Activated CD4-positive, alpha-beta T cell treated with anti-CD3 and anti-CD28 coated beads, Interleukin-2, amount 10 ng/mL, durations not matched to agents 7 days and 5 days (primary cell): ENCODE results near the gene CMTR2. TPM values are rescaled to one million over a fixed set of nuclear protein-coding genes. Genes with fewer than 3 reads are reported as not detected.

ENCODE experiments used
- CTCF ChIA-PET: fragments of 350-600 bp; sonication (Branson Sonifier 250); formaldehyde crosslinking; loops from one replicate; lab custom pipeline; 2021; ENCODE audit warnings: antibody characterized with exemption; lab: Charles Lee
- POLR2A ChIA-PET: fragments of 350-600 bp; sonication (Branson Sonifier 250); formaldehyde crosslinking; loops from one replicate; lab custom pipeline; 2021; ENCODE audit warnings: antibody characterized with exemption; lab: Charles Lee
- DNase-seq: peaks from one replicate; pipeline ENCODE4 v3.0.0-alpha.2; 2020
- H3K27ac Mint-ChIP-seq: one replicate; pipeline ENCODE4 v1.8.0; 2021; ENCODE audit warnings: mild to moderate bottlenecking, moderate library complexity, mixed read lengths
- H3K27me3 Mint-ChIP-seq: one replicate; pipeline ENCODE4 v1.8.0; 2021; ENCODE audit warnings: mixed read lengths
- H3K36me3 Mint-ChIP-seq: one replicate; pipeline ENCODE4 v1.8.0; 2021; ENCODE audit warnings: low read depth, mixed read lengths
- H3K4me1 Mint-ChIP-seq: one replicate; pipeline ENCODE4 v1.8.0; 2021; ENCODE audit warnings: mixed read lengths
- H3K4me3 Mint-ChIP-seq: one replicate; pipeline ENCODE4 v1.8.0; 2021; ENCODE audit warnings: mild to moderate bottlenecking, moderate library complexity, mixed read lengths
- H3K9me3 Mint-ChIP-seq: one replicate; pipeline ENCODE4 v1.8.0; 2021; ENCODE audit warnings: mixed read lengths
- total RNA-seq, 2 experiments: library from RNA; stranded (reverse); gene quantifications; one replicate each; pipeline ENCODE4 v1.2.3, GENCODE V29; 2021

CMTR2 gene
- total RNA-seq, 2 experiments from 2014 or later: 24.2 to 25.7 TPM

DNA sequence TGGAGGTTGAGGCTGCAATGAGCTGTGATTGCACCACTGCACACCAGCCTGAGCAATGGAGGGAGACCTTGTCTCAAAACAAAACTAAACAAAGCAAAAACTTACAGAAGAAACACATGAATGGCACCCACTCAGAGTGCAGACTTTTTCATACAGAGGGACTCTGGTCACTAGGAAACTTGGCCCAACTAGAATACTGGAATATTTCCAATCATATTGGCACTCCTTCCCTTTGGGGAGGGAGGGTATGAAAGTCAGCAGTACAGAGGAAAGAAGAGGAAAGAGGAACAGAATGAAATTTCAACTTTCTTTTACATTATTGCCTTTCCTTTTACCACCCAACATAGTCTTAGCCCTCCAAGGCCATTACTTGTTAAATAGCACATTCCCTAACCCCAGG is 28.2 kb downstream of the CMTR2 start:
- DNase-seq: no peak
- no peaks in the 10 kb centered on the region for H3K9me3 Mint-ChIP-seq
- ChIA-PET POLR2A (no interaction called here), CTCF (interaction anchor here (0.6 kb wide), 1 partner anchor 1700 kb away, joined by 3 read pairs; no protein-coding TSS in a partner anchor)
- no peaks in the 10 kb centered on the region for H3K36me3 Mint-ChIP-seq
- peaks cover 21% of the 10 kb centered on the region for H3K27me3 Mint-ChIP-seq
- H3K4me3 Mint-ChIP-seq: no peak overlapping the region
- H3K4me1 Mint-ChIP-seq: peaks cover 4% of the 10 kb centered on the region
- no peak overlapping the region for H3K27ac Mint-ChIP-seq

DNA sequence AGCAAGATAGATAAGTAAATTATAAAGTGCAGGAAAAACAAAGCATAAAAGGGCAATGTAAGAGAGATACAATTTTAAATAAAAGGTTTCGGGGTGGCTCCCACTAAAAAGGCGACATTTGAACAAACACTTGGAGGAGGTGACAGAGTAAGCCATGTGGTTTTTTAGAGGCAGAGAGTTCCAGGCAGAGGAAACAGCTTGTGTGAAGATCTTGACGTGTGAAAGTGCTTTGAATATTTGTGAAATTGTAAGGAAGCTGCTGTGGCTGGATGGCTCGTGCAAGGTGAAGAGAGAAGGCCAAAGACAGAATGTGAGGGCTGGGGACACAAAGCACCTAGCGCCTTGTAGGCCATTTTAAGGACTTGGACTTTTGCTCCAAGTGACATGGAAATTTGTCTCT is 30.1 kb downstream of the CMTR2 start:
- POLR2A ChIA-PET: no interaction called here

DNA sequence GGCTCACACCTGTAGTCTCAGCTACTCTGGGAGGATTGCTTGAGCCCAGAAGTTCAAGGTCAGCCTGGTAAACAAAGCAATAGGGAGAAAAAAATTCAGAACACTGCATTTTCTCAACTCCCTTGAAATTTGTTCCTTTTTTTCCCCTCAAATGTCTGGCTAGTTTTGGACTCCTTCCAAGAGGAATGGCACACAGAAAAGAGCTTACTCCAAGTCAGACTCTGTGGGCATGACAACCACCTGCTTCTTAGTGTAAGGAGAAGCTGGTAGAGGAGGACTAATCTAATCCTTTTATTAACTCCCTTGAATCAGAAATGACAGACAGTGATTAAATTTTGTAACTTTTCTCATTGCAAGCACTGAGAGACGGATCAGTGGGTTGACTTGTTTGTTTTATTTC is 30.8 kb downstream of the CMTR2 start:
- H3K9me3 Mint-ChIP-seq: no peaks in the 10 kb centered on the region
- H3K27me3 Mint-ChIP-seq: peaks cover 21% of the 10 kb centered on the region
- DNase-seq: no peak
- H3K4me1 Mint-ChIP-seq: peaks cover 4% of the 10 kb centered on the region
- no peak overlapping the region for H3K4me3 Mint-ChIP-seq
- H3K36me3 Mint-ChIP-seq: no peaks in the 10 kb centered on the region
- ChIA-PET POLR2A (no interaction called here), CTCF (no interaction called here)
- no peak overlapping the region for H3K27ac Mint-ChIP-seq

More for the DNA sequence above, 30.1 kb downstream of the CMTR2 start:
- no peak overlapping the region for H3K4me3 Mint-ChIP-seq
- CTCF ChIA-PET: no interaction called here
- peaks cover 4% of the 10 kb centered on the region for H3K4me1 Mint-ChIP-seq
- no peaks in the 10 kb centered on the region for H3K9me3 Mint-ChIP-seq
- H3K36me3 Mint-ChIP-seq: no peaks in the 10 kb centered on the region
- DNase-seq: no peak
- H3K27ac Mint-ChIP-seq: peak overlapping the region; percentile 3
- H3K27me3 Mint-ChIP-seq: peaks cover 21% of the 10 kb centered on the region

DNA sequence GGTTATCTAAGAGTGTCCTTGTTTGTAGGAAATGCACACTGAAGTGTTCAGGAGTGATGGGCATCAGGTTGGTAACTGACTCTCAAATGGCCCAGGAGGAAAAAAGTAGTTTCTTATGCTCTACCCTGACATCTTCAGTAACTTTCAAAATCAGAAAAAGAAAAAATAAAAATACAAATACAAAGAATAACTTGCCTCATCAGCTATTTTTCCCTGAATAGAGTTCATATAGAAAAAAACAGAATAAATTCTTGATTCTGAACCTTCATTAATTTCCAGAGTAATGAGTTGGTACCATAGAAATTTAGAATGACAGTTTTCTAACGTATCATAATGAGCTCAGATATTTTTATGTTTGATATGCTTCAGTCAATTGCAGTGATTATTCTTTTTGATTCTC is 31.4 kb downstream of the CMTR2 start:
- Mint-ChIP-seq H3K9me3 (no peaks in the 10 kb centered on the region), H3K4me1 (peaks cover 4% of the 10 kb centered on the region), H3K27me3 (peaks cover 21% of the 10 kb centered on the region), H3K36me3 (no peaks in the 10 kb centered on the region), H3K4me3 (no peak overlapping the region), H3K27ac (no peak overlapping the region)
- ChIA-PET POLR2A (no interaction called here), CTCF (no interaction called here)
- DNase-seq: no peak

DNA sequence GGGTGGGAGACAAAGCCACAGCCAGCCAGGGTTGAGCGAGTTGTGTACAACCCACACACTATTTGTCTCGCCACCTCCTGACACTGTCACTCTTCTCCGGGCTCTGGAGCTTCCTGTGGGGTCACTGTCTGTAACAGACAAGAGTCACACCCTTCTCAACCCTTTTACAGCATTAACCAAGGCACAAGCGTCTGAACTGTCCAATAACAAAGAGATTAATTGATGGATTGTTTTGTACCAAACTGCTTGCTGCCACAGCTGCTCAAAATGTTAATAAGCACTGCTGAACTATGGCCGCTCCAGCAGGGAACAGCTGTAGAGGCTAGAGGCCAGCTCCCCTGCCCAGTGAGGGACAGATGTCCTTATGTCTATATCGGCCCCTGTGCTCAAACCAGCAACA is 33.5 kb downstream of the CMTR2 start:
- DNase-seq: no peak
- POLR2A ChIA-PET: no interaction called here
- no peak overlapping the region for H3K27ac Mint-ChIP-seq
- CTCF ChIA-PET: interaction anchor here (0.5 kb wide), 1 partner anchor 64 kb away, joined by 3 read pairs; no protein-coding TSS in a partner anchor
- no peaks in the 10 kb centered on the region for H3K9me3 Mint-ChIP-seq
- H3K4me3 Mint-ChIP-seq: no peak overlapping the region
- H3K36me3 Mint-ChIP-seq: no peaks in the 10 kb centered on the region
- peaks cover 19% of the 10 kb centered on the region for H3K27me3 Mint-ChIP-seq
- peaks cover 4% of the 10 kb centered on the region for H3K4me1 Mint-ChIP-seq

DNA sequence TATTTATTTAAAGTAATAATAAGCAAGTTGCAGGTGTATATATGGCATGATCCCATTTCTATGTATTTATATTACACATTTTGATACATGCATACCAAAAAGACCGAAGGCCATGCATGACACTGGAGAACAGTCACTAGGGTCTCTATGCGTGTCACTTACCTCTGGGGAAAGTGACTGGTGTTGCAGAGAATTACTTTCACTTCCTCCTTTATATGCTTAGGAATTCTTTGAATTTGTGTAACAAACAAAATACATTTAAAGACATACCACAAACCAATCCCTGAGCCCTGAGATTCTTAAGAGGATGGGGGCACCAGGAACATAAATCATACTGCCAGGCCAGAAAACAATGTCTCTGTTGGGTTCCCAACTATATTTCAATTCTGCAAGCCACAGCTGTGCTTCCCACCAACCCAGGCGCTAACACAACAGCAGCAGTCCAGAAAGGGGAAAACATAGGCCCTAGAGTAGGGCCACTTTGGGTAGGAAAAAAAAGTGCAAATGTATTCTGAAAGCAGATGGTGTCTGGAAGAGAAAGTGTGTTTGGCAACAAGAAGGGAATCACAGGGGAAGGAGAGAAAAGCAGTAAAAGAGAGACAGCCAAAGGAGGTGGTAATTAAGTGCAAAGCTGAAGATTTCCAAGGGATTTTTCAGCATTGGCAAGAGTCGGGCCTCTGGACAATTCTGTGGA is 34.2 kb downstream of the CMTR2 start:
- no peak for DNase-seq
- Mint-ChIP-seq H3K4me1 (peaks cover 4% of the 10 kb centered on the region), H3K4me3 (no peak overlapping the region), H3K27ac (no peak overlapping the region), H3K9me3 (no peaks in the 10 kb centered on the region), H3K27me3 (peaks cover 19% of the 10 kb centered on the region), H3K36me3 (no peaks in the 10 kb centered on the region)
- ChIA-PET POLR2A (no interaction called here), CTCF (no interaction called here)

DNA sequence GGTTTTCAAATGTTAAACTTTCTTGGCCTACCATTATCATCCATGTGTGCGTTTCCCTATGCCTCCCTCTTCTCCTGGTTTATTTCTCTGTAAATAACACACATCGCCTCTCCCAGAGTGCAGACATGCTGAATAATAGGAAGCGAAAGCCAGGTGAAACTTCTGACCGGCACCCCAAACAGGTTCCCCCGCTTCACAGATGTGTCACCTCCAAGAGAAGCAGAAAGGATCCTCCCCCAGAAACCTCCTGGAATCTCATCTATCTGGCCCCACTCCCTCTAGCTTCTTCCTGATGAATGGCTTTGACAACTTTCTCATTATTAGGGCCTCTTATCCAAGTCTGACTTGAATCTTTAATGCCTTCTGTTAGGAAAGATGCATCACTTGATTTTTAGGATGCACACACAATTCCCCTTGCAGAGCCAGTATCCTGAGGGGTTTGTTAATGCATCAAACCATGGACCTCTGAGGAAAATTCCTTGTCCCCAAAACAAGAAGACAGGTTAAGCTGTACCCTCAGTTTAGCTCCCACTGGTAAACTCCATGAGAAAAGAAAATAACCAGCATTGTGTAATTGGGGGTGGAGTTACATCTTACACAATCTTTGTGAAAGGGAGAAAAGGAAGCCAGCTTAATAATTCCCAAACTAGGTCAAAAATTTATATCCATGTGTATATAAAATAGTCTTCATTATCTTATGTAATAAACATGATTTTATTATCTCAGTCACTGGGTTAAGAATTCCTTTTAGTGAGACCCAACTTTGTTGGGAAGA is 38.6 kb downstream of the CMTR2 start:
- POLR2A ChIA-PET: no interaction called here
- H3K4me3 Mint-ChIP-seq: no peak overlapping the region
- no peaks in the 10 kb centered on the region for H3K4me1 Mint-ChIP-seq
- H3K27me3 Mint-ChIP-seq: peaks cover 2% of the 10 kb centered on the region
- CTCF ChIA-PET: no interaction called here
- no peaks in the 10 kb centered on the region for H3K9me3 Mint-ChIP-seq
- DNase-seq: no peak
- H3K36me3 Mint-ChIP-seq: no peaks in the 10 kb centered on the region
- H3K27ac Mint-ChIP-seq: no peak overlapping the region

DNA sequence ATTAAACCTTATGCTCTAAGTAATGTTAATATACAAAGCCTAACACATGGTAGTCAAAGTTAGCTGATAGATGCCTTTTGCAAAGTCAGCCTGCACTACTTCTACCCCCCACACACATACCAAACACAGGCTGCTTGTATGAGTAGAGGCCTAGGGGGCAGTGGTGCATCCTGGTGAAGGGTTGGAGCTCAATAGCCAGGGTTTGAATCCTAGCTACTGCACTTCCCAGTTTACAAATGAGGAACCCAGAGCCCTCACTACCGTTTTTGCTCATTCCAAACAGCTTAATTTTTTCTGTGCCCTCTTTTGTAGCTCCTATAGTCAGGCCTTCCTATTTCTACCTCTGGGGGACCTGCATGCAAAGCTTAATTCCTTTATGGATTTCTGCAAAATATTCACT is 39.8 kb downstream of the CMTR2 start:
- ChIA-PET CTCF (no interaction called here), POLR2A (no interaction called here)
- no peaks in the 10 kb centered on the region for H3K4me1 Mint-ChIP-seq
- no peak overlapping the region for H3K27ac Mint-ChIP-seq
- H3K36me3 Mint-ChIP-seq: no peaks in the 10 kb centered on the region
- no peak for DNase-seq
- H3K27me3 Mint-ChIP-seq: peaks cover 2% of the 10 kb centered on the region
- H3K9me3 Mint-ChIP-seq: no peaks in the 10 kb centered on the region
- no peak overlapping the region for H3K4me3 Mint-ChIP-seq

DNA sequence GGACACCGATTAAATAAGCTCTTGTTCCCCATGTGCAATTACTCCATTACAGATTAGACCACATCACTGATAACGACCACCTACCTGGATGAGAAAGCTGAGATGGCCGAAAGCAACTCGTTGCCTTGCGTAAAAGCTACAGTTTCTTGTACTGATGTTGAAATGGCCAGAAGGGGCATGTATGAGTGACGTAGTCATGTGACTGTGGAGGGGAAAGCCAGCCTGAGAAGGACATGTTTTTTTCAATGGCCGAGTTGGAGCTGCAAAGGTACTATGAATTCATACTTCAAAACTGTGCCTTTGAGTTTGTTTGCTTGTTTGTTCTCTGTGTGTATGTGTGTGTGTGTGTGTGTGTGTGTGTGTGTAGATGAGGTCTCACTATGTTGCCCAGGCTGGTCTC is 41.7 kb downstream of the CMTR2 start:
- CTCF ChIA-PET: no interaction called here
- no peak overlapping the region for H3K4me3 Mint-ChIP-seq
- peaks cover 2% of the 10 kb centered on the region for H3K27me3 Mint-ChIP-seq
- POLR2A ChIA-PET: no interaction called here
- no peaks in the 10 kb centered on the region for H3K9me3 Mint-ChIP-seq
- no peak overlapping the region for H3K27ac Mint-ChIP-seq
- no peaks in the 10 kb centered on the region for H3K4me1 Mint-ChIP-seq
- H3K36me3 Mint-ChIP-seq: no peaks in the 10 kb centered on the region
- DNase-seq: no peak

DNA sequence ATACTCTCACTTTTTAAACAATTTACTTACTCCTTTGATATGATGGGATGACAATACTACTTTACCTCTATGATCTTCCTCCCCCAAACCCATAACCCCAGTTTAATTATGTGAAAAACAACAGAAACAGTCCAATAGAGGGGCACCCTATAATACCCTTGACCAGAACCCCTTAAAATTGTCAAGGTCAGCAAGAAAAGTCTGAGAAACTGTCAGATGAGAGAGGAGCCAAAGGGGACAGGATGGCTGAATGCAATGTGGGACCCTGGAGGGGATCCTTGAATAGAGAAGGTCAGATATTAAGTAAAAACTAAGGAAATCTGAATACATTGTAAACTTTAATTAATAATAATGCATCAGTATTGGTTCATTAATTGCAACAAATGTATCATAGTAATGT is 42.9 kb downstream of the CMTR2 start:
- no peak overlapping the region for H3K4me3 Mint-ChIP-seq
- ChIA-PET POLR2A (no interaction called here), CTCF (no interaction called here)
- DNase-seq: no peak
- peaks cover 2% of the 10 kb centered on the region for H3K27me3 Mint-ChIP-seq
- H3K36me3 Mint-ChIP-seq: no peaks in the 10 kb centered on the region
- H3K27ac Mint-ChIP-seq: no peak overlapping the region
- no peaks in the 10 kb centered on the region for H3K4me1 Mint-ChIP-seq
- H3K9me3 Mint-ChIP-seq: no peaks in the 10 kb centered on the region

DNA sequence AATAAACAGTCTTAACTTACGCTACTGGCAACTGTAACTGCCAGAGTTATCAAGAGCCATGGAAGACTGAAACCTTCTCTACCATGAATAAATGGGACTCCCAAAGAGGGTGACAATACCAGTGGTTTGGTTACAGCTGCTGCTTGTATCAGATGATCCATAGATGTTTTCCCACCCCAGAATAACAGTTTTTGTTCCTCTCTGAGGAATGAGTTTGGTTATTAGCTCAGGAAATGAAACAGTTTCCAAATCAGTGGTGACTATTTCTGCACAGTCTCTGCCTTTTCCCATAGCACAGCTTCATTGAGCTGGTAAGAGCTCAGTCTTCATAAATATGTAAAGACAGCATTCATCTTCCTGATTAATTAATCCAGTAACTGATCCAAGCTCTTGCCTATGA is 44.7 kb downstream of the CMTR2 start:
- Mint-ChIP-seq H3K27me3 (peaks cover 4% of the 10 kb centered on the region), H3K9me3 (no peaks in the 10 kb centered on the region), H3K4me1 (no peaks in the 10 kb centered on the region), H3K4me3 (no peak overlapping the region), H3K36me3 (no peaks in the 10 kb centered on the region), H3K27ac (no peak overlapping the region)
- ChIA-PET CTCF (no interaction called here), POLR2A (no interaction called here)
- no peak for DNase-seq

DNA sequence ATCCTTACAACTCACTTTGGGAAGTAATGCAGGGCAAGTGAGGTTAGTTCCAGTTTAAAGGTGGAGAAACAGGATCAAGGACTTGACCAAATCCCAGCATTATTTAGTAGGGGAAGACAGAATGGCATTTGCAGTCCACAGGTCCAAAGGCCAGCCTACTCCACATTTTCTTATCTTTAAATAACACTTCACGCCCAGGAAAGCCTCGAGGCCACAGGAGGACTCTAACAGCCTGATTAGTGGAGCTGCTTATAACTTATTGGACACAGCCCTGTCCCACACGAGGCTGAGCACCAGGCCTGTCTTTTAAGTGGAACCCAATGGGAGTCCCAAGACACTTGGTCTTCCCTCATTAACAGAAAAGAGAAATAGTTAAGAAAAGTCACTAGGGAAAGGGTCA is 46.6 kb downstream of the CMTR2 start:
- peaks cover 4% of the 10 kb centered on the region for H3K27me3 Mint-ChIP-seq
- no peak overlapping the region for H3K4me3 Mint-ChIP-seq
- no peaks in the 10 kb centered on the region for H3K4me1 Mint-ChIP-seq
- H3K27ac Mint-ChIP-seq: no peak overlapping the region
- no peak for DNase-seq
- POLR2A ChIA-PET: no interaction called here
- CTCF ChIA-PET: no interaction called here
- H3K36me3 Mint-ChIP-seq: no peaks in the 10 kb centered on the region
- no peaks in the 10 kb centered on the region for H3K9me3 Mint-ChIP-seq

DNA sequence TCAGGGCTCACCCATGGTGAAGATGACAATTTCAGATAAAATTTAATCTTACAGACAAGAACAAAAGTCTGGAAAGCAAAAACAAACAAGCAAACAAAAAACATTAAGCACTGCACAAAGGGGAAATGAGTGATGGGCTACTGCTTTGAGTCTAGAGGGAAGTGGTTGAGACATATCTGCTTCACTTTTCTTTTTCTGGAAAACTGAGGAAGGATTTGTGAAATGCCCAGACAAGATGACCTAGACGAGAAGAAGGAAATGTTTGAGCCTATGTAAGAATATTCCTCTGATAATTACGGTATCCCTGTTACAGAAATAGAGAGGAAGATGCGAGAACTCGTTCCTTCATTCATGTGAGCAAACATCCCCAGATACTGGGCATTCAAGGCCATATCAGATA is 47.2 kb downstream of the CMTR2 start:
- ChIA-PET CTCF (no interaction called here), POLR2A (no interaction called here)
- no peaks in the 10 kb centered on the region for H3K36me3 Mint-ChIP-seq
- H3K4me3 Mint-ChIP-seq: no peak overlapping the region
- DNase-seq: no peak
- no peak overlapping the region for H3K27ac Mint-ChIP-seq
- no peaks in the 10 kb centered on the region for H3K9me3 Mint-ChIP-seq
- no peaks in the 10 kb centered on the region for H3K4me1 Mint-ChIP-seq
- H3K27me3 Mint-ChIP-seq: peaks cover 4% of the 10 kb centered on the region
